HepG2 (cell line): ENCODE results near the gene CBX2. TPM values are rescaled to one million over a fixed set of nuclear protein-coding genes. Genes with fewer than 3 reads are reported as not detected.
A peak's percentile ranks its signal among the peaks of the same experiment; 100 is the strongest.

Experiments
- HNRNPK ChIP-seq: fragments of 200-400 bp; formaldehyde crosslinking; IDR thresholded peaks from 2 replicates; pipeline ENCODE4 v1.6.1; 2018; ENCODE audit warnings: low read length, low read depth, moderate library complexity, mild to moderate bottlenecking; ENCODE audit not compliant: poor library complexity, severe bottlenecking
- KDM4B ChIP-seq: sonication (generic); formaldehyde crosslinking; IDR thresholded peaks from 2 replicates; pipeline ENCODE4 v1.4.0; 2020; ENCODE audit warnings: missing genetic modification reagents
- KDM5B ChIP-seq: sonication (generic); formaldehyde crosslinking; IDR thresholded peaks from 2 replicates; pipeline ENCODE4 v1.4.0; 2020; ENCODE audit warnings: missing genetic modification reagents, mild to moderate bottlenecking, borderline replicate concordance
- KLF12 ChIP-seq: sonication (generic); formaldehyde crosslinking; IDR thresholded peaks from 2 replicates; pipeline ENCODE4 v1.4.0; 2020; ENCODE audit warnings: missing genetic modification reagents, borderline replicate concordance
- KLF13 ChIP-seq: sonication (generic); formaldehyde crosslinking; IDR thresholded peaks from 2 replicates; pipeline ENCODE4 v1.4.0; 2020; ENCODE audit warnings: mild to moderate bottlenecking, missing genetic modification reagents
- PLRG1 ChIP-seq: fragments of 450-650 bp; conservative IDR thresholded peaks from 2 replicates; pipeline ENCODE4 v1.6.1; 2016
- POLR2G ChIP-seq: fragments of 200-400 bp; formaldehyde crosslinking; IDR thresholded peaks from 2 replicates; pipeline ENCODE4 v1.6.1; 2018; ENCODE audit warnings: mild to moderate bottlenecking, low read depth, low read length, moderate library complexity
- RARA ChIP-seq: IDR thresholded peaks from 2 replicates; pipeline ENCODE4 v1.6.1; 2016; ENCODE audit warnings: missing genetic modification reagents, missing compliant biosample characterization
- SP4 ChIP-seq: sonication (generic); formaldehyde crosslinking; IDR thresholded peaks from 2 replicates; pipeline ENCODE4 v1.8.1; 2023; ENCODE audit warnings: mild to moderate bottlenecking, missing genetic modification reagents
- ZNF556 ChIP-seq: sonication (generic); formaldehyde crosslinking; IDR thresholded peaks from 2 replicates; pipeline ENCODE4 v1.4.0; 2020; ENCODE audit warnings: mild to moderate bottlenecking, missing genetic modification reagents, borderline replicate concordance
- ZNF788 ChIP-seq: sonication (generic); formaldehyde crosslinking; IDR thresholded peaks from 2 replicates; pipeline ENCODE4 v1.5.0; 2020; ENCODE audit warnings: mild to moderate bottlenecking, missing genetic modification reagents, borderline replicate concordance
- polyA plus RNA-seq, 8 experiments: library from polyadenylated mRNA; depleted of rRNA in 3 of 8; stranded (reverse) in 7 of 8; unstranded in 1 of 8; fragments of >200 nt; fragmentation: Illumina TruSeq in 4 of 8; extraction: Trizol in 4 of 8; gene quantifications; 2 replicates each; pipeline versions ENCODE4 v1.2.1 to v1.2.3, GENCODE V29; 2011 to 2016; ENCODE audit warnings: low read depth in 4 of 8, missing spikeins in 1 of 8, mixed read lengths in 1 of 8; ENCODE audit not compliant: insufficient read depth in 1 of 8
- total RNA-seq, 5 experiments: library from RNA; depleted of rRNA; stranded (reverse); fragments of >200 nt; fragmentation: Illumina TruSeq; extraction: Trizol; gene quantifications; 2 replicates each; pipeline ENCODE4 v1.2.3, GENCODE V29; 2016; ENCODE audit warnings: low read depth in 1 of 5
- TF ChIP-seq, protein P1 (sequence below): IDR thresholded peaks from 2 replicates; pipeline ENCODE4 v1.6.1; 2016
- TF ChIP-seq, protein P2 (sequence below): sonication (generic); formaldehyde crosslinking; IDR thresholded peaks from 2 replicates; pipeline ENCODE4 v1.8.0; 2022; ENCODE audit warnings: missing genetic modification reagents, mild to moderate bottlenecking, inconsistent platforms, borderline replicate concordance
- TF ChIP-seq, protein P3 (sequence below): sonication (generic); formaldehyde crosslinking; IDR thresholded peaks from 2 replicates; pipeline ENCODE4 v1.4.0; 2020; ENCODE audit warnings: mild to moderate bottlenecking, missing genetic modification reagents
- TF ChIP-seq, protein P4 (sequence below): sonication (generic); formaldehyde crosslinking; IDR thresholded peaks from 2 replicates; pipeline ENCODE4 v1.5.0; 2020; ENCODE audit warnings: mild to moderate bottlenecking, missing genetic modification reagents, borderline replicate concordance

CBX2 gene
- total and polyA plus RNA-seq, 2 of the 13 experiments (the other 11 are each of a cell fraction or from before 2014, with no cell fraction given): 14.5 to 31.1 TPM

DNA sequence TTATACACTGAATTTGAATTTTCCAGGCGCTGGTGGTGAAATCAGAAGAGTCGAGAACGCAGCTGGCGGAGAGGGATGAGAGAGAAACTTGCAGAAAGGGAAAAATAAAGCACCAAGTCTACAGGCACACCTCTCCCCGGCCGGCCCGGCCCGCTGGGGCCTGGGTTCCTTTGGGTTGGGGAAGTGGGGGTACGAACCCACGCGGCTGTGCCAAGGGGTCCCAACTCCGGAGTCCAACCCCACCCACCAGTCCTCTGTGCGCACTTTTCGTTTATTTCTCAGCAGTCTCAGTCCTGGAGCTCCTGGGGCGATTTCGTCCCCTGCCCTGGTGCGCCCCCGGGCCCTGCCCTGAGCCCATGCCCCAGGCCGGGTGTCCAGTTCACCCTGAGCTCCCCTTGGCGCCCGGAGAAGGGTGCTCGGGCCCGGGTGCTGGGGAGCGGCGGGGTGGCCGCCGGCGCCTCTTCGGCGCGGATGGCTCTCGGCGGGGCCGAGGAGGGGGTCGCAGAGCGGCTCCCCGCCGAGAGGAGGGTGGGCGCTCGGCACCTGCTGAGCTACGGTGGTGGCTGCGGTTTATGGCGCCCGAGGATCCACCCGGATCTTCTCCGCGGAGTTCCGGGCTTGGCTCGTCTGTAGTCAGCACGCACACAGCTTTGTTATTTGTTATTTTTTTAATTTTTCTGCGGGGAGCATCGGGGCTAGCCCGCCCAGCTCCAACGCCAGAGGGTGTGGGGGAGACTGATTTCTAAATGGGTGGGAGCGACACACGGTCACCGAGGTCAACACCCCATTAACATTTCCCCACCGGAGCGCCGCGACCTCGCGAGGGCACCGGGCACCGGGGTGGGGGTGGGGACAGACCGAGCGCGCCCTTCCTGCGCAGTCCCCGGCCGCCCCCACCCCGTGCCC lies 34.7 kb downstream of the CBX2 start (continued):
- TF ChIP-seq HNRNPK (no peak), KDM5B (CRISPR knock-in tag) (no peak; the same call in 1 of the 2 replicates), KLF13 (CRISPR knock-in tag) (no peak), ZNF788 (CRISPR knock-in tag) (no peak), KDM4B (CRISPR knock-in tag) (no peak), RARA (no peak), SP4 (no peak; the same call in 1 of the 2 replicates), KLF12 (CRISPR knock-in tag) (peak; percentile 83), ZNF556 (no peak), POLR2G (no peak), PLRG1 (no peak)
- TF ChIP-seq, protein P1, sequence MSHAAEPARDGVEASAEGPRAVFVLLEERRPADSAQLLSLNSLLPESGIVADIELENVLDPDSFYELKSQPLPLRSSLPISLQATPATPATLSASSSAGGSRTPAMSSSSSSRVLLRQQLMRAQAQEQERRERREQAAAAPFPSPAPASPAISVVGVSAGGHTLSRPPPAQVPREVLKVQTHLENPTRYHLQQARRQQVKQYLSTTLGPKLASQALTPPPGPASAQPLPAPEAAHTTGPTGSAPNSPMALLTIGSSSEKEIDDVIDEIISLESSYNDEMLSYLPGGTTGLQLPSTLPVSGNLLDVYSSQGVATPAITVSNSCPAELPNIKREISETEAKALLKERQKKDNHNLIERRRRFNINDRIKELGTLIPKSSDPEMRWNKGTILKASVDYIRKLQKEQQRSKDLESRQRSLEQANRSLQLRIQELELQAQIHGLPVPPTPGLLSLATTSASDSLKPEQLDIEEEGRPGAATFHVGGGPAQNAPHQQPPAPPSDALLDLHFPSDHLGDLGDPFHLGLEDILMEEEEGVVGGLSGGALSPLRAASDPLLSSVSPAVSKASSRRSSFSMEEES (CRISPR knock-in tag): no peak
- TF ChIP-seq, protein P2, sequence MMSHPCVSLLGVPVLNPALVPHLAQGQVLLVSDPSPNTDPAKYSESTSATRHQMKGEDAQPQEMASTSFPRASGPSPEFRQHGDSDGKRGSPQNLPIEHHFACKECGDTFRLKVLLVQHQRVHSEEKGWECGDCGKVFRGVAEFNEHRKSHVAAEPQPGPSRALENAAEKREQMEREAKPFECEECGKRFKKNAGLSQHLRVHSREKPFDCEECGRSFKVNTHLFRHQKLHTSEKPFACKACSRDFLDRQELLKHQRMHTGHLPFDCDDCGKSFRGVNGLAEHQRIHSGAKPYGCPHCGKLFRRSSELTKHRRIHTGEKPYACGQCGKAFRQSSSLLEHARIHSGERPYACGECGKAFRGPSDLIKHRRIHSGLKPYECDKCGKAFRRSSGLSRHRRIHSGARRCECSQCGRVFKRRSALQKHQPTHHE (CRISPR knock-in tag): no peak
- TF ChIP-seq, protein P3, sequence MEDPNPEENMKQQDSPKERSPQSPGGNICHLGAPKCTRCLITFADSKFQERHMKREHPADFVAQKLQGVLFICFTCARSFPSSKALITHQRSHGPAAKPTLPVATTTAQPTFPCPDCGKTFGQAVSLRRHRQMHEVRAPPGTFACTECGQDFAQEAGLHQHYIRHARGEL (CRISPR knock-in tag): no peak
- TF ChIP-seq, protein P4, sequence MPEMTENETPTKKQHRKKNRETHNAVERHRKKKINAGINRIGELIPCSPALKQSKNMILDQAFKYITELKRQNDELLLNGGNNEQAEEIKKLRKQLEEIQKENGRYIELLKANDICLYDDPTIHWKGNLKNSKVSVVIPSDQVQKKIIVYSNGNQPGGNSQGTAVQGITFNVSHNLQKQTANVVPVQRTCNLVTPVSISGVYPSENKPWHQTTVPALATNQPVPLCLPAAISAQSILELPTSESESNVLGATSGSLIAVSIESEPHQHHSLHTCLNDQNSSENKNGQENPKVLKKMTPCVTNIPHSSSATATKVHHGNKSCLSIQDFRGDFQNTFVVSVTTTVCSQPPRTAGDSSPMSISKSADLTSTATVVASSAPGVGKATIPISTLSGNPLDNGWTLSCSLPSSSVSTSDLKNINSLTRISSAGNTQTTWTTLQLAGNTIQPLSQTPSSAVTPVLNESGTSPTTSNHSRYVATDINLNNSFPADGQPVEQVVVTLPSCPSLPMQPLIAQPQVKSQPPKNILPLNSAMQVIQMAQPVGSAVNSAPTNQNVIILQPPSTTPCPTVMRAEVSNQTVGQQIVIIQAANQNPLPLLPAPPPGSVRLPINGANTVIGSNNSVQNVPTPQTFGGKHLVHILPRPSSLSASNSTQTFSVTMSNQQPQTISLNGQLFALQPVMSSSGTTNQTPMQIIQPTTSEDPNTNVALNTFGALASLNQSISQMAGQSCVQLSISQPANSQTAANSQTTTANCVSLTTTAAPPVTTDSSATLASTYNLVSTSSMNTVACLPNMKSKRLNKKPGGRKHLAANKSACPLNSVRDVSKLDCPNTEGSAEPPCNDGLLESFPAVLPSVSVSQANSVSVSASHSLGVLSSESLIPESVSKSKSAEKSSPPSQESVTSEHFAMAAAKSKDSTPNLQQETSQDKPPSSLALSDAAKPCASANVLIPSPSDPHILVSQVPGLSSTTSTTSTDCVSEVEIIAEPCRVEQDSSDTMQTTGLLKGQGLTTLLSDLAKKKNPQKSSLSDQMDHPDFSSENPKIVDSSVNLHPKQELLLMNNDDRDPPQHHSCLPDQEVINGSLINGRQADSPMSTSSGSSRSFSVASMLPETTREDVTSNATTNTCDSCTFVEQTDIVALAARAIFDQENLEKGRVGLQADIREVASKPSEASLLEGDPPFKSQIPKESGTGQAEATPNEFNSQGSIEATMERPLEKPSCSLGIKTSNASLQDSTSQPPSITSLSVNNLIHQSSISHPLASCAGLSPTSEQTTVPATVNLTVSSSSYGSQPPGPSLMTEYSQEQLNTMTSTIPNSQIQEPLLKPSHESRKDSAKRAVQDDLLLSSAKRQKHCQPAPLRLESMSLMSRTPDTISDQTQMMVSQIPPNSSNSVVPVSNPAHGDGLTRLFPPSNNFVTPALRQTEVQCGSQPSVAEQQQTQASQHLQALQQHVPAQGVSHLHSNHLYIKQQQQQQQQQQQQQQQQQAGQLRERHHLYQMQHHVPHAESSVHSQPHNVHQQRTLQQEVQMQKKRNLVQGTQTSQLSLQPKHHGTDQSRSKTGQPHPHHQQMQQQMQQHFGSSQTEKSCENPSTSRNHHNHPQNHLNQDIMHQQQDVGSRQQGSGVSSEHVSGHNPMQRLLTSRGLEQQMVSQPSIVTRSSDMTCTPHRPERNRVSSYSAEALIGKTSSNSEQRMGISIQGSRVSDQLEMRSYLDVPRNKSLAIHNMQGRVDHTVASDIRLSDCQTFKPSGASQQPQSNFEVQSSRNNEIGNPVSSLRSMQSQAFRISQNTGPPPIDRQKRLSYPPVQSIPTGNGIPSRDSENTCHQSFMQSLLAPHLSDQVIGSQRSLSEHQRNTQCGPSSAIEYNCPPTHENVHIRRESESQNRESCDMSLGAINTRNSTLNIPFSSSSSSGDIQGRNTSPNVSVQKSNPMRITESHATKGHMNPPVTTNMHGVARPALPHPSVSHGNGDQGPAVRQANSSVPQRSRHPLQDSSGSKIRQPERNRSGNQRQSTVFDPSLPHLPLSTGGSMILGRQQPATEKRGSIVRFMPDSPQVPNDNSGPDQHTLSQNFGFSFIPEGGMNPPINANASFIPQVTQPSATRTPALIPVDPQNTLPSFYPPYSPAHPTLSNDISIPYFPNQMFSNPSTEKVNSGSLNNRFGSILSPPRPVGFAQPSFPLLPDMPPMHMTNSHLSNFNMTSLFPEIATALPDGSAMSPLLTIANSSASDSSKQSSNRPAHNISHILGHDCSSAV (CRISPR knock-in tag): no peak
